Measurements from ENCODE around the gene EPB41. TPM values are rescaled to one million over a fixed set of nuclear protein-coding genes. Genes with fewer than 3 reads are reported as not detected.
"Not testable (repeated sequence)": the region's sequence is repeated elsewhere in the genome, so short reads cannot be mapped to it uniquely, and the experiment has no call there.

EPB41 gene
- total RNA-seq, 2 experiments from 2014 or later: 67.6 to 71.0 TPM

DNA sequence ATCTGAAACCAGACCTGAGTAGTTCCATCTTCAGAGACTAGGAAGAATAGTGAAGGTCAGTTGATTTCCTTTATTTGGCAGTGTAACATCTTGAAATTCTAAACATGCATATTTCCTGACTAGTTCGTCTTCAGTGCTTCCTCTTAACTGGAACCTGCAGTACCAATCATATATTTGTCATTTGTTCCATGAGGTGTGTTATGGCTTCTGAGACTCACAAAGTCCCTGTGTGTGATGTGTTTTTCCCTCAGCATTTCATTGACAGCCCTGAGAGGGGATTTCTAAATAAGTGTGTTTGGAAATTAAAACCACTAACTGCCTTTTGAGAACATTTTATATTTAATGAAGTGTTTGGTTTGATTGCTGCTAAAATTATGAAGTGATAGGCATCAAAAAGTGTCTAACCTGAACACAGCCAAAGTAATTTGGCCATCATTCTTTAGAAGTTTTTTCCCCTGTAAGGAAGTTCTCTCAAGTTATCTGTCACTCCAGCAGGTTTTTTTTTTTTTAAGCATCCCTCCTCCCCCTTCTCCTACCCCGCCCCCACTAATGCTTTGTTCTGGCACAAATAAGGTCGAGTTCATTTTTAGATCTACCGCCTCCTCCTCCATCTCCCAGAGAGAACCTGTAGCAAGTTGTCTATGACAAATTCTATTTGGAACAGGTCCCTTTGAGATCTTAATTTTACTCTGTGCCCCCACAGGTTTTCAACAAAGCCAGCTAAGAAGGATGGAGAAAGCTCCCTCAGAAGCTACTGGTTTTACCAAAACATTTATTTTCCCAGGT is 148.0 kb downstream of the EPB41 start:
- CTCF ChIA-PET: interaction anchor here (0.9 to 1.8 kb wide), 5 partner anchors 10 to 180 kb away, joined by 3 to 8 read pairs (median 4); no protein-coding TSS in a partner anchor
- POLR2A ChIA-PET: interaction anchor here (1.0 to 1.5 kb wide), 2 partner anchors 13 to 119 kb away, joined by 3 to 4 read pairs; partner anchors contain the start of gene SRSF4
- H3K4me3 Mint-ChIP-seq: peak overlapping the region; percentile 49
- H3K36me3 Mint-ChIP-seq: peaks cover 6% of the 10 kb centered on the region
- H3K27ac Mint-ChIP-seq: peak overlapping the region; percentile 94
- intact Hi-C loops (cut with micrococcal nuclease): loop anchor here (2.0 kb wide), 1 partner anchor 326 kb away; the partner anchor contains the start of gene YTHDF2
- peak; percentile 32 for DNase-seq
- no peaks in the 10 kb centered on the region for H3K27me3 Mint-ChIP-seq
- no peaks in the 10 kb centered on the region for H3K9me3 Mint-ChIP-seq
- H3K4me1 Mint-ChIP-seq (ENCODE audit: low read depth): peaks cover 47% of the 10 kb centered on the region

DNA sequence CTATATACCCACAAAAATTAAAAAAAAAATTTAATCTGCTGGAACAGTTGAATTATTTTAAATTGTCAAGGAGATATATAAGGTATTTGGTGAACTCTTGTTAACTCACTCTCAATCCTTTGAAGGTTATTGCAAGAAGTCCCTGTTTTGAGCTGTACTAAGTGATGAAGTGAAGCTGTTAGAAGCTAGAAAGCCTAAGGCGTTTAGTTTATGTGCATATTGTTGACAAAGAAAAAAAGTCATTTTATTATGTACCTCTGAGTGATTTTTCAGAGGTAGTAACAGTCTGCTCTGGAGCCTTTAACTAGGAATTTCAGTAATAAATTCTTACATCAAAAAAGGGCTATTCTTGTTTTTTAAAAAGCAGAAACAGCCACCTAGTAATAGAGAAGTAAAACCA is 149.7 kb downstream of the EPB41 start:
- no peaks in the 10 kb centered on the region for H3K27me3 Mint-ChIP-seq
- H3K27ac Mint-ChIP-seq: peak overlapping the region; percentile 47
- no peak for DNase-seq
- CTCF ChIA-PET: interaction anchor here (1.3 to 1.8 kb wide), 2 partner anchors 32 to 182 kb away, joined by 3 to 8 read pairs; no protein-coding TSS in a partner anchor
- peaks cover 7% of the 10 kb centered on the region for H3K36me3 Mint-ChIP-seq
- POLR2A ChIA-PET: interaction anchor here (0.9 kb wide), 1 partner anchor 117 kb away, joined by 4 read pairs; the partner anchor contains the start of gene SRSF4
- no peak overlapping the region for H3K4me3 Mint-ChIP-seq
- peaks cover 44% of the 10 kb centered on the region for H3K4me1 Mint-ChIP-seq (ENCODE audit: low read depth)
- intact Hi-C loops (cut with micrococcal nuclease): no loop called here
- no peaks in the 10 kb centered on the region for H3K9me3 Mint-ChIP-seq

DNA sequence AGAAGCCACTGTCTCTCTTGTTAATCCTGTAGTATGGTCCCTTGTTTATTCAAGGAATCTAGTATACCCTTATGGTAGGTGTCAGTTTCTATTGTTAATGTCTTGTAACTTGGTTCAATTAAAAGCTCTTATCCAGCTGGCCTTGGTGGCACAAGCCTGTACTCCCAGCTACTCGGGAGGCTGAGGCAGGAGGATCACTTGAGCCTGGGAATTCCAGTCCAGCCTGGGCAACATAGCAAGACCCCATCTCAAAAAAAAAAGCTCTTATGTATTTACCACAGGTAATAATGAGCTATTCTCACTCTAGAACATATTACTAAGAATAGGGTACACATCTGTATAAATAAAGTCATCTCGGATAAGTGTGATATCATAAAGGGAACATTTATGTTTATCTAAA is 162.8 kb downstream of the EPB41 start:
- peaks cover 1% of the 10 kb centered on the region for H3K36me3 Mint-ChIP-seq
- no peak for DNase-seq
- CTCF ChIA-PET: interaction anchor here (1.0 to 1.4 kb wide), 2 partner anchors 125 to 200 kb away, joined by 3 read pairs; no protein-coding TSS in a partner anchor
- no peak overlapping the region for H3K27ac Mint-ChIP-seq
- intact Hi-C loops (cut with micrococcal nuclease): no loop called here
- peaks cover 8% of the 10 kb centered on the region for H3K4me1 Mint-ChIP-seq (ENCODE audit: low read depth)
- H3K9me3 Mint-ChIP-seq: no peaks in the 10 kb centered on the region
- POLR2A ChIA-PET: no interaction called here
- no peak overlapping the region for H3K4me3 Mint-ChIP-seq
- H3K27me3 Mint-ChIP-seq: no peaks in the 10 kb centered on the region

DNA sequence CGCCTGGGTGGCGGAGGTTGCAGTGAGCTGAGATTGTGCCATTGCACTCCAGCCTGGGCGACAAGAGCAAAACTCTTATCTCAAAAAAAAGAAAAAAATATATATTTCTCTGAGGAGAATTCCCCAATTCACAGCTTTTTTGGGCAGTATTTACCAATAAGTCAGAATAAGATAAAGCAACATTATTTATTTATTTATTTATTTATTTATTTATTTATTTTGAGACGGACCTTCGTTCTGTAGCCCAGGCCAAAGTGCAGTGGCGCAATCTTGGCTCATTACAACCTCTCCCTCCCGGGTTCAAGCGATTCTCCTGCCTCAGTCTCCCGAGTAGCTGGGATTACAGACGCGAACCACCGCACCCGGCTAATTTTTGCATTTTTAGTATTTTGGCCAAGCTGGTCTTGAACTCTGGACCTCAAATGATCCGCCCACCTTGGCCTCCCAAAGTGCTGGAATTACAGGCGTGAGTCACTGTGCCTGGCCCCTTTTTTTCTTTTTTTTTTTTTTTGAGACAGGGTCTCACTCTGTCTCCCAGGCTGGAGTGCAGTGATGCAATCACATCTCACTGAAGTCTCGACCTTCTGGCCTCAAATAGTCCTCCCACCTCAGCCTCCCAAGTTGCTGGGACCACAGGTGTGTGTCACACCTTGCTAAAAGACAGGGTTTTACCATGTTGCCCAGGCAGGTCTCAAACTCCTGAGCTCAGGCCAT is 165.7 kb downstream of the EPB41 start:
- H3K9me3 Mint-ChIP-seq; H3K36me3 Mint-ChIP-seq; H3K27me3 Mint-ChIP-seq; POLR2A ChIA-PET; DNase-seq; H3K27ac Mint-ChIP-seq; intact Hi-C loops (cut with micrococcal nuclease); H3K4me3 Mint-ChIP-seq: not testable (repeated sequence)
- CTCF ChIA-PET: interaction anchor here (1.3 to 1.6 kb wide), 2 partner anchors 46 to 123 kb away, joined by 3 read pairs; no protein-coding TSS in a partner anchor
- H3K4me1 Mint-ChIP-seq (ENCODE audit: low read depth): peaks cover 14% of the 10 kb centered on the region

DNA sequence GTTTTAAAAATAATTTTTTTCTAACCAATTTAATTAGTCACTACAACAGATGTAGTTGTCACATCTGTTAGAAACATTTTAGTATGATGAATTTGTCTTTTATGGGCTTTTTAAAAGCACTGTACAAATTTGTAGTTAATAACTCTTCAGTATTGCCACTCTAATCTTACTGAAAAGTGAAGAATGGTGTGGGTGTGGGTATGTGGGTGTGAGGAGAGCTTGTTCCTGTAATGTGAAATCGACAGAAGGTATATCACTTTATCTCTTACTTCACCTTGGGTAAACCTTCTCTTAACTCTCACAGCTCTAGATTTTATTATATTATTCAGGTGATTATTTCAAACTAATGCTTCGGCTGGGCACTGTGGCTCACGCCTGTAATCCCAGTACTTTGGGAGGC is 166.8 kb downstream of the EPB41 start:
- Mint-ChIP-seq H3K27me3 (no peaks in the 10 kb centered on the region), H3K4me1 (ENCODE audit: low read depth) (peaks cover 14% of the 10 kb centered on the region), H3K4me3 (no peak overlapping the region), H3K36me3 (no peaks in the 10 kb centered on the region), H3K27ac (no peak overlapping the region), H3K9me3 (no peaks in the 10 kb centered on the region)
- intact Hi-C loops (cut with micrococcal nuclease): no loop called here
- ChIA-PET CTCF (interaction anchor here (1.1 to 1.6 kb wide), 2 partner anchors 47 to 122 kb away, joined by 3 read pairs; no protein-coding TSS in a partner anchor), POLR2A (no interaction called here)
- DNase-seq: no peak

DNA sequence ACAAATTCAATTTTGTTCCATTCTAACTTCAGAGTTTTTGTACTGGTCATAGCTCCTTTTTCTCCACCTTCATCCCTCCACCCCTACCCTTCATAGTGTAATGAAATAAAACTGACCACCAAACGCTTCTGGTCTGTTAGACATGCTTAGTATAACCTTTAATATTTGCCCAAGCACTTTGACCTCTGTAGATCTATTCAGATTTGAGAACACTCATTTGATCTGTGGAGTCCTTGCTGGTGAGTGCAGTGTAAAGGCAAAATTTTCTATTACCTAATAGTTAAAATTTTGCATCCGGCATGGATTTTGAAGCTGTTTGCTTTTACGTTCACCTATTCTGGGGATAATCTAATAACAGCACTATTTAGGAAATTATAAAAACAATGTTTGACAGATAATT is 168.2 kb downstream of the EPB41 start:
- no peak for DNase-seq
- Mint-ChIP-seq H3K36me3 (no peaks in the 10 kb centered on the region), H3K4me3 (no peak overlapping the region), H3K27ac (no peak overlapping the region), H3K9me3 (no peaks in the 10 kb centered on the region), H3K27me3 (no peaks in the 10 kb centered on the region), H3K4me1 (ENCODE audit: low read depth) (peaks cover 14% of the 10 kb centered on the region)
- intact Hi-C loops (cut with micrococcal nuclease): no loop called here
- POLR2A ChIA-PET: no interaction called here
- CTCF ChIA-PET: interaction anchor here (1.1 kb wide), 1 partner anchor 121 kb away, joined by 3 read pairs; no protein-coding TSS in a partner anchor

DNA sequence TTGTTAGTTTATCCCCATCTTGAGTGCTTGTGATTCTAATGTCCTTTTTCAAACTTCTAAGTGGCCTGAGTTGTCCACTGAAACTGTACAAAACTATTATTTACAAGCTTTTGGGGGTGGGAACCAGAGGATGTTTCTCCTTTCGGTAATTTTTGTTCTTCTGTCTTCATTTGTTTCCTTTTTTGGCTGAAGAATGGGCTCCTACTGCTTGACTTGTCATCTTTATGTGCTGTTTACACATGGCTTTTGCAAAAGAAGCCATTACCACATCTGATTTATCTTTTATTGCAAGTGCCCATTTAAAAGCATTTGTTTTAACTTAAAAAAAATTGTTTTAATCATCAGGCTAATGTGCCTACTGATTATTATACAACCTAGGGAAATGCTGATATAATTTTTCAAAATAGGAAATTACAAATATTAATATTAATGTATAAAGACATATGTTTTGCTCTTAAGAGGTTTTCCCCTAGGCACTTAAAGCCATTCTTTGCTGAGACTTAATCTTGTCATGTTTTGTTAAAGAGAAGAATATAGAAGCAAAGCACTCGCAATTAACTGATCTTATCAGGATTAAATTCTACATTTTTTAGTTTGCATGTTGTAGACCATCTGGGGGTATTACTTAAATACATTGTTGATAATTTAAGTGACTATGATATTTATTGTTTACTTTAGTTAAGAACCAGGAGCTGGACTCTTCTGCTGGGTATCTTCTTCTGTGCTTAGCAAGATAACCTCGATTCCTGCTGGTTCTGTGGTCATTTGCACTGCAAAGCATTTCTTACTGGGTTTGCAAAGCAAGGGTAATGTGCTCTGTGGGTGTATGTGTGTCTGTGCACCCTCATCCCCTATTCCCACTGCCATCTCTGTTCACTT is 169.2 kb downstream of the EPB41 start:
- no peak overlapping the region for H3K4me3 Mint-ChIP-seq
- peaks cover 2% of the 10 kb centered on the region for H3K36me3 Mint-ChIP-seq

DNA sequence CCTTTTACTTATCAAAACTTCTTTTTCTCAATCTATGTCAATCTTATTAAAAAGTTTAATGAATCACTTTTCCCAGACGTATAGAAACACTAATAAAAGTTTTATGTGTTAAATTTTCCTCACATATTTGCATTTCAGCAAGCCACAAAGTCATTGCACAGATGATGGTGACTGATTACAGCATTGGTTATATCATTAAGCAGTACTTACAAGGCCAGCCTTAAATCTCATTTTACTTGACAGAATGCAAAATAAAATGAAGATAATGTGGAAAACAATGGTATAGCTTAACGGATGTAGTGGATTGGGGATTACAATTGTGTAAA is 169.8 kb downstream of the EPB41 start:
- CTCF ChIA-PET: interaction anchor here (1.2 kb wide), 1 partner anchor 53 kb away, joined by 4 read pairs; no protein-coding TSS in a partner anchor
- peaks cover 14% of the 10 kb centered on the region for H3K4me1 Mint-ChIP-seq (ENCODE audit: low read depth)
- no peak overlapping the region for H3K4me3 Mint-ChIP-seq
- H3K9me3 Mint-ChIP-seq: no peaks in the 10 kb centered on the region
- intact Hi-C loops (cut with micrococcal nuclease): no loop called here
- POLR2A ChIA-PET: no interaction called here
- H3K36me3 Mint-ChIP-seq: peaks cover 2% of the 10 kb centered on the region
- no peak overlapping the region for H3K27ac Mint-ChIP-seq
- H3K27me3 Mint-ChIP-seq: no peaks in the 10 kb centered on the region
- DNase-seq: no peak

More for the DNA sequence above, 169.2 kb downstream of the EPB41 start:
- no peak for DNase-seq
- no peaks in the 10 kb centered on the region for H3K27me3 Mint-ChIP-seq
- POLR2A ChIA-PET: no interaction called here
- no peak overlapping the region for H3K27ac Mint-ChIP-seq
- no peaks in the 10 kb centered on the region for H3K9me3 Mint-ChIP-seq
- CTCF ChIA-PET: interaction anchor here (1.2 kb wide), 1 partner anchor 54 kb away, joined by 4 read pairs; no protein-coding TSS in a partner anchor
- intact Hi-C loops (cut with micrococcal nuclease): no loop called here
- peaks cover 14% of the 10 kb centered on the region for H3K4me1 Mint-ChIP-seq (ENCODE audit: low read depth)

DNA sequence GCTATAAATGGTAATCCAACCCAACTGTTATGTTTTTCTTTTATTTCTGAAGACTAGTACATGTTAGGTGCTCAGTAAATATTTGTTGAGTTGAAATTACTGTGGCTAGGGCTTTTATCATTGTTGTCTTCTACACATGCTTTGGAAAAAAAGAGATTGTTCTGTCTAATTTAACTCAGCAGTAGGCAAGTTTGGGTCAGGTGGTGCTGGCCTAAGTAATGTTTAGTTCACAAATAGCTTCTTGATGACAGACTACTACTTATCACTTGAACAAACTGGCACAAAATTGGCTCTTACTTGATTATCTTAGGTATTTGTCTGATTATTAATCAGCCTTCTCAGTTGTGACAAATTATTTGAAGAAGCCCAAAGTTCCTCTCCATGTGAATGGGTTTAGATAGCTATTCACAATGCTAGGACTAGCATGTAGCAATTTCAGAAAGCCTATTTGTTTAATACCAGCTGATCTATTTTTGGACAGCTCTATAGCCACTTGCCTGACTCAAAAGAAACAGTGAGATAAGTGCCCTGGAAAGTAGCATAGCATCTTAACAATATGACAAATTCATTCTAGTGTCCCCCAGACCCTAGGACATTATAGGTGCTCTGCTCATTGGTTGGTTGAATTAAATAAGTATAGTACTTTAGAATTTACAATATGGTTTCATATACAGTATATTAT is 176.7 kb downstream of the EPB41 start:
- POLR2A ChIA-PET: no interaction called here
- no peak for DNase-seq
- Mint-ChIP-seq H3K4me3 (no peak overlapping the region), H3K27me3 (no peaks in the 10 kb centered on the region), H3K36me3 (peaks cover 25% of the 10 kb centered on the region), H3K9me3 (peaks cover 4% of the 10 kb centered on the region), H3K4me1 (ENCODE audit: low read depth) (peaks cover 2% of the 10 kb centered on the region), H3K27ac (no peak overlapping the region)
- intact Hi-C loops (cut with micrococcal nuclease): no loop called here
- CTCF ChIA-PET: no interaction called here

DNA sequence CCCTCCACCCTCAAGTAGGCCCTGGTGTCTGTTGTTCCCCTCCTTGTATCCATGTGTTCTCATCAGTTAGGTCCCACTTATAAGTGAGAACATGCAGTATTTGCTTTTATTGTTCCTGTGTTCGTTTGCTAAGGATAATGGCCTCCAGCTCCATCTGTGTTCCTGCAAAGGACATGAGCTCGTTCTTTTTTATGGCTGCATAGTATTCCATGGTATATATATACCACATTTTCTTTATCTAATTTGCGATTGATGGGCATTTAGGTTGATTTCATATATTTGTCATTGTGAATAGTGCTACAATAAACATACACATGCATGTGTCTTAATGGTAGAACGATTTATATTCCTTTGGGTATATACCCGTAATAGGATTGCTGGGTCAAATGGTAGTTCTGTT is 178.3 kb downstream of the EPB41 start:
- not testable (repeated sequence) for H3K27me3 Mint-ChIP-seq, H3K9me3 Mint-ChIP-seq

DNA sequence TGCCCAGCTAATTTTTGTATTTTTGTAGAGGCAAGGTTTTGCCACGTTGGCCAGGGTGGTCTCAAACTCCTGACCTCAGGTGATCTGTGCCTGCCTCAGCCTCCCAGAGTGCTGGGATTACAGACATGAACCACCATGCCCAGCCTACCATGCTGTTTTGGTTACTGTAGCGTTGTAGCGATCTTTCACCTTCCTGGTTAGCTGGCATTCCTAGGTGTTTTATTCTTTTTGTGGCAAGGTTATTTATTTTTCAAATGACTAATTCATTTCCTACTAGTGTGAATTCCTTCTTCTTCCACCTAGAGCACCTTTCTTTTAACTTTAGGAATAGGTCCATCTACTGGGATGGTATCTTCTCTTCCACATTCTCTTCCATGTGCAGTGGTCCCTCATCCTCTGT is 180.1 kb downstream of the EPB41 start:
- H3K4me1 Mint-ChIP-seq (ENCODE audit: low read depth): peaks cover 7% of the 10 kb centered on the region
- H3K4me3 Mint-ChIP-seq: no peak overlapping the region
- CTCF ChIA-PET: interaction anchor here (0.6 to 1.6 kb wide), 2 partner anchors 212 to 1706 kb away, joined by 3 read pairs; no protein-coding TSS in a partner anchor
- peaks cover 31% of the 10 kb centered on the region for H3K36me3 Mint-ChIP-seq
- intact Hi-C loops (cut with micrococcal nuclease): no loop called here
- no peaks in the 10 kb centered on the region for H3K27me3 Mint-ChIP-seq
- POLR2A ChIA-PET: no interaction called here
- H3K9me3 Mint-ChIP-seq: peaks cover 4% of the 10 kb centered on the region
- H3K27ac Mint-ChIP-seq: no peak overlapping the region
- DNase-seq: no peak

More for the DNA sequence above, 178.3 kb downstream of the EPB41 start:
- intact Hi-C loops (cut with micrococcal nuclease); H3K4me1 Mint-ChIP-seq (ENCODE audit: low read depth); POLR2A ChIA-PET; CTCF ChIA-PET; H3K4me3 Mint-ChIP-seq; H3K27ac Mint-ChIP-seq; DNase-seq: not testable (repeated sequence)
- H3K36me3 Mint-ChIP-seq: peaks cover 27% of the 10 kb centered on the region
